H1 (cell line): Measurements from ENCODE around the gene TRPV4. TPM values are rescaled to one million over a fixed set of nuclear protein-coding genes. Genes with fewer than 3 reads are reported as not detected.

ENCODE experiments used
- CHD1 ChIP-seq: IDR thresholded peaks from 2 replicates; pipeline ENCODE4 v1.6.1; 2012; ENCODE audit warnings: low read depth, low read length, improper control_type of control experiment
- CHD7 ChIP-seq: fragments of 300-600 bp; sonication (generic); IDR thresholded peaks from 2 replicates; pipeline ENCODE4 v1.7.1; 2012; ENCODE audit warnings: low read length, moderate library complexity, mild to moderate bottlenecking, inconsistent platforms; ENCODE audit not compliant: insufficient replicate concordance
- JUN ChIP-seq: IDR thresholded peaks from 2 replicates; pipeline ENCODE4 v1.6.1; 2011; ENCODE audit warnings: low read depth, mild to moderate bottlenecking, improper control_type of control experiment, low read length
- polyA plus RNA-seq, 7 experiments: library from polyadenylated mRNA; depleted of rRNA in 3 of 7; stranded (reverse) in 5 of 7; unstranded in 2 of 7; fragments of >200 nt in 5 of 7; fragments of 200-250 nt in 2 of 7; gene quantifications; 1 replicate in 5 of 7; 2 replicates in 1 of 7; 4 replicates in 1 of 7; pipeline versions ENCODE4 v1.2.1 to v1.2.3, GENCODE V29; 2011 to 2013; ENCODE audit warnings: missing spikeins in 2 of 7, mixed read lengths in 2 of 7
- total RNA-seq: library from RNA; stranded (reverse); fragmentation: NEBNext Ultra II Directional; extraction: Animal tissue kit (Norgen Biotek cat#: 25700); gene quantifications from 2 replicates; pipeline ENCODE4 v1.2.1, GENCODE V29; 2021

TRPV4 gene
- total and polyA plus RNA-seq, 2 of the 8 experiments (the other 6 are each of a cell fraction or from before 2014, with no cell fraction given): 2.1 to 6.2 TPM

- no peak for TF ChIP-seq CHD7
- no peak for TF ChIP-seq CHD1
- TF ChIP-seq JUN: no peak
Observed at GRCh38 chr12:109821968-109822367, 11.2 kb downstream of the TRPV4 start (continued).
